RWPE1 (cell line): ENCODE data around the gene IFIT2.

ENCODE experiments used
- CTCF ChIA-PET: fragments of 350-600 bp; sonication (Branson Sonifier 250); formaldehyde crosslinking; extraction: SDS; loops from one replicate; lab custom pipeline; 2021; lab: Yijun Ruan, JAX
- POLR2A ChIA-PET: fragments of 400-600 bp; formaldehyde crosslinking; extraction: SDS; loops from one replicate; lab custom pipeline; 2020; ENCODE audit warnings: antibody characterized with exemption; ENCODE audit not compliant: low non-redundant PET; lab: Yijun Ruan, JAX
- DNase-seq: peaks from one replicate; pipeline ENCODE4 v3.0.0; 2012; ENCODE audit warnings: low spot score
- H3K27ac ChIP-seq: fragments of 450-650 bp; 2 replicates; pipeline ENCODE4 v1.5.1; 2017
- TF ChIP-seq, protein P1 (sequence below): fragments of 450-650 bp; conservative IDR thresholded peaks from 2 replicates; pipeline ENCODE4 v1.5.1; 2017; ENCODE audit warnings: low read depth, mild to moderate bottlenecking

IFIT2 gene

GRCh38 chr10:89336241-89336640 lies 34.4 kb downstream of the IFIT2 start:
- no peak overlapping the region for H3K27ac ChIP-seq
- POLR2A ChIA-PET = no interaction called here
- no peak for DNase-seq
- TF ChIP-seq, protein P1, sequence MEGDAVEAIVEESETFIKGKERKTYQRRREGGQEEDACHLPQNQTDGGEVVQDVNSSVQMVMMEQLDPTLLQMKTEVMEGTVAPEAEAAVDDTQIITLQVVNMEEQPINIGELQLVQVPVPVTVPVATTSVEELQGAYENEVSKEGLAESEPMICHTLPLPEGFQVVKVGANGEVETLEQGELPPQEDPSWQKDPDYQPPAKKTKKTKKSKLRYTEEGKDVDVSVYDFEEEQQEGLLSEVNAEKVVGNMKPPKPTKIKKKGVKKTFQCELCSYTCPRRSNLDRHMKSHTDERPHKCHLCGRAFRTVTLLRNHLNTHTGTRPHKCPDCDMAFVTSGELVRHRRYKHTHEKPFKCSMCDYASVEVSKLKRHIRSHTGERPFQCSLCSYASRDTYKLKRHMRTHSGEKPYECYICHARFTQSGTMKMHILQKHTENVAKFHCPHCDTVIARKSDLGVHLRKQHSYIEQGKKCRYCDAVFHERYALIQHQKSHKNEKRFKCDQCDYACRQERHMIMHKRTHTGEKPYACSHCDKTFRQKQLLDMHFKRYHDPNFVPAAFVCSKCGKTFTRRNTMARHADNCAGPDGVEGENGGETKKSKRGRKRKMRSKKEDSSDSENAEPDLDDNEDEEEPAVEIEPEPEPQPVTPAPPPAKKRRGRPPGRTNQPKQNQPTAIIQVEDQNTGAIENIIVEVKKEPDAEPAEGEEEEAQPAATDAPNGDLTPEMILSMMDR = no peak
- CTCF ChIA-PET = no interaction called here

GRCh38 chr10:89337484-89337883 lies 35.6 kb downstream of the IFIT2 start:
- TF ChIP-seq, protein P1 = no peak
- ChIA-PET POLR2A (no interaction called here), CTCF (interaction anchor here (0.8 kb wide), 1 partner anchor 19 kb away, joined by 4 read pairs; no protein-coding TSS in a partner anchor)
- DNase-seq = peak; percentile 54
- H3K27ac ChIP-seq = peak overlapping the region; percentile 60

DNA sequence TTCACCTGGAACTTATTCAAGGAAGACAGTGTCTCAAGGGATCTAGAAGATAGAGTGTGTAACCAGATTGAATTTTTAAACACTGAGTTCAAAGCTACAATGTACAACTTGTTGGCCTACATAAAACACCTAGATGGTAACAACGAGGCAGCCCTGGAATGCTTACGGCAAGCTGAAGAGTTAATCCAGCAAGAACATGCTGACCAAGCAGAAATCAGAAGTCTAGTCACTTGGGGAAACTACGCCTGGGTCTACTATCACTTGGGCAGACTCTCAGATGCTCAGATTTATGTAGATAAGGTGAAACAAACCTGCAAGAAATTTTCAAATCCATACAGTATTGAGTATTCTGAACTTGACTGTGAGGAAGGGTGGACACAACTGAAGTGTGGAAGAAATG lies 36.9 kb downstream of the IFIT2 start:
- CTCF ChIA-PET = interaction anchor here (1.1 kb wide), 1 partner anchor 15 kb away, joined by 3 read pairs; no protein-coding TSS in a partner anchor
- TF ChIP-seq, protein P1 = no peak
- no peak for DNase-seq
- no peak overlapping the region for H3K27ac ChIP-seq
- POLR2A ChIA-PET = no interaction called here

DNA sequence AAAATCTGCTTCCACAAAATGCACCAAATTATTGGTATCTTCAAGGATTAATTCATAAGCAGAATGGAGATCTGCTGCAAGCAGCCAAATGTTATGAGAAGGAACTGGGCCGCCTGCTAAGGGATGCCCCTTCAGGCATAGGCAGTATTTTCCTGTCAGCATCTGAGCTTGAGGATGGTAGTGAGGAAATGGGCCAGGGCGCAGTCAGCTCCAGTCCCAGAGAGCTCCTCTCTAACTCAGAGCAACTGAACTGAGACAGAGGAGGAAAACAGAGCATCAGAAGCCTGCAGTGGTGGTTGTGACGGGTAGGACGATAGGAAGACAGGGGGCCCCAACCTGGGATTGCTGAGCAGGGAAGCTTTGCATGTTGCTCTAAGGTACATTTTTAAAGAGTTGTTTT lies 38.0 kb downstream of the IFIT2 start:
- H3K27ac ChIP-seq = no peak overlapping the region
- ChIA-PET CTCF (no interaction called here), POLR2A (no interaction called here)
- TF ChIP-seq, protein P1 = no peak
- DNase-seq = no peak

- no peak overlapping the region for H3K27ac ChIP-seq
- TF ChIP-seq, protein P1 = no peak
- ChIA-PET CTCF (no interaction called here), POLR2A (no interaction called here)
- no peak for DNase-seq
Observed at GRCh38 chr10:89341649-89342048, 39.8 kb downstream of the IFIT2 start.

GRCh38 chr10:89342206-89342958 lies 40.5 kb downstream of the IFIT2 start:
- peak; percentile 38 for DNase-seq
- CTCF ChIA-PET = interaction anchor here (1.6 kb wide), 1 partner anchor 27 kb away, joined by 4 read pairs; no protein-coding TSS in a partner anchor
- no peak overlapping the region for H3K27ac ChIP-seq
- TF ChIP-seq, protein P1 = no peak
- POLR2A ChIA-PET = no interaction called here
